Left kidney (tissue), 2 donors: ENCODE results near the gene UBFD1. TPM values are rescaled to one million over a fixed set of nuclear protein-coding genes. Genes with fewer than 3 reads are reported as not detected.
"Not testable (repeated sequence)": the region's sequence is repeated elsewhere in the genome, so short reads cannot be mapped to it uniquely, and the experiment has no call there.

Experiments used
- DNase-seq: peaks from one replicate; pipeline ENCODE4 v3.0.0-alpha.2; 2013
- polyA plus RNA-seq: library from polyadenylated mRNA; unstranded; fragments of 120-200 nt; gene quantifications from one replicate; pipeline ENCODE4 v1.2.1, GENCODE V29; 2013; ENCODE audit not compliant: insufficient read length

UBFD1 gene
- polyA plus RNA-seq, 1 donor, result 82.7 TPM

- no peak for DNase-seq
Observed at GRCh38 chr16:23564575-23565363, 7.2 kb downstream of the UBFD1 start.

DNA sequence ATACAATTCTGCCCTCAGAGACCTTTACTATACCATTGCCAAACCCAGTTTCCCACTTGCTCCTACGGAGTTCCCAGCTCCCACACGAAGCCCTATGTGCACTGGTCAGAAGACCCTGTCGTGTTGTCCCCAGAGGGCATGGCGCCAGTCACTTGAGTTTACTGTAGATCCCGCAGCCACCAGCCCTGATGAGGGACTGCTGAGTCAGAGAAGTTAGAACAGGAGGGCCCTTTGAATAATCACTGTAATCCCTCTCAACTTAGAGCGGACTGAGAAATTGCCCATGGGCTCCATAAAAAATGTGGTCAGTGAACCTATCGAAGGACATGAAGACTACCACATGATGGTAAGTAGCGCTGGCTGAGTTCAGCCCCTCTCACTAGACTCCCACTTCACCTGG, 9.2 kb downstream of the UBFD1 start:
- DNase-seq, result no peak

- no peak for DNase-seq
Observed at GRCh38 chr16:23567602-23568001, 10.1 kb downstream of the UBFD1 start.

- no peak for DNase-seq
Observed at GRCh38 chr16:23570992-23571632, 13.6 kb downstream of the UBFD1 start.

GRCh38 chr16:23571895-23572294, 14.4 kb downstream of the UBFD1 start:
- DNase-seq, result no peak

DNA sequence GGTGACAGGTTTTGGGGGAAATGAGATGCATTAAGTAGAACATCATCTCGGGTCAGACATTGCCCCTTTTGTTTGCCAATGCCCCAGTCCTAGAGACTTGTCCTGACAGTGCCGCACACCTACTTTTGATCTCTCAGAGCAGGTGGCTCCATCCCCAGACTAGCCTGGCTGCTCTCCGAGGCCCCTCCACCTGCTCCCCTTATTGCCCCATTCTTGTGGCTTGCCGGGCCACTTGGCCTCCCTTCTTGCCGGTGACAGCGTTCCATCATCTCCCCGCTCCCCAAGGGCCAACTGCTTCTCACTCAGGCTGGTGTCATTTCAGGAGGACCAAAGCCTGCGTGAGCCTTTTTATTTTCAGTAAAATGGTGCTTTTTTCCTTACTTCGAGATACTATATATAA, 14.9 kb downstream of the UBFD1 start:
- no peak for DNase-seq

DNA sequence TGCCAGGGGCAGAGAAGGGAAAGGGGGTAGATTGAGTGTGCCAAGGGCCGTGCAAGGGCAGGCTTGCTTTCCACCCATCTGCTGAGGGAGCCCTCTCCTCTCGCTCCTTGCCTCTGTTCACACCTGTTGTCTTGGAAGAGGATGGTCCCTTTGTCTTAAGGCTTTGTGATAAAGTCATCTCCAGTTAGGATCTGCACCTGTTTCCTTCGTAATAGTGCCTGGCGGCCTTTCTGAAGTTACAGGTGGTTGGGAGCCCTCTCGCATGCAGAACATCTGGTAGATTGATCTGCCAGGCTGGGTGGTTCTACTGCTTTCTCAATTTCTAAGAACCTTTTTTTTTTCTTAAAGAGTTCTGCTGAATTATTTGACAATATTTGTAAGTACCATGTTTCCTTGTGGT, 16.3 kb downstream of the UBFD1 start:
- no peak for DNase-seq

DNA sequence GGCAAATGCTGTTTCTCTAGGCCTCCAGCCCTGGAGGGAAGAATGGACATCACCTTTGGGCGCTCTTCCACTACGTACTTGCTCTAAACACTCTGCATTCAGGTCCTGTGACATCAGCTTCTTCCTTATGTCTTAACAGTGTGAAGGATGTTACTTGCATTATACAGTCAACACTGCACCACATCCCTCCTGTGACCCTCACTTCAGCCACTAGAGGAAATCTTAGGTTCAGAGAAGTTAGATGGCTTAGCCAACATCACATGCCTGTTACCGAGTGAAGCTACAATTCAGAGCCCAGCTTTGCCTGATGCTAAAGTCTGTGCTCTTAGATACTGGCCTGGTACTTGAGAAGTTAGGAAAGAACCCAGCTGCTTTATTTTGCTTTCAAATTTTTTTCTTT, 18.3 kb downstream of the UBFD1 start:
- DNase-seq, result no peak

GRCh38 chr16:23577493-23577892, 20.0 kb downstream of the UBFD1 start:
- DNase-seq, result no peak

DNA sequence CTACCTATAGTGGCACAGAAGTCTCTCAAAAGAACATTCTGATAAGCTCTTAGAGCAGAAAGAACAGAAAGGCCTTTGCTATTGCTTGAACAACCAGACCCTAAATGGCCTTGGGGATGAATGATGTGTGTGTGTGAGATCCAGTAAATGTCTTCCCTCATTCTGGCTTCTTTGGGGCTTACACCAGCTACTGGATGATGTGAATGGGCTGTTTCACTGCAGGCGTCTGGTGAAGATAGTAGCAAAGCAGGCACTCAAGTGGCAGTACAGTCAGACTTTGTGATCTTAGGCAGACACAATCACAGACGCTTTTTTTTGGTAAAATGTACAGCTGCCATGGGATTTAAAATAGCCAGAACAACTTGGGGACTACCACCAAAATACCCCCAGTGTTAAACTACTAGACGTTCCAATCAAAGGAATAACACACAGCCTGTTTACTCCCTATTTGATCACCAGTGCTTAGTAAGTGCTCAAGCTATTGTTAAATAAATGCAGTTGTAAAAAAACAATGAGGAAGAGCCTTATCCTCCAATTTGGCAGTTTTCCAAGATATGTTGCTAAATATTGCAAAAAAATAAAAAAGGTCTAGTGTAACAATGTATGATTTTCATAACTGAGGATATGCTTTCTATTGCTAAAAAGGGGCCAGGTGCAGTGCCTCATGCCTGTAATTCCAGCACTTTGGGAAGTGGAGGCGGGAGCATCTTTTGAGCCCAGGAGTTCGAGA, 20.7 kb downstream of the UBFD1 start:
- DNase-seq, result peak; percentile 2

DNA sequence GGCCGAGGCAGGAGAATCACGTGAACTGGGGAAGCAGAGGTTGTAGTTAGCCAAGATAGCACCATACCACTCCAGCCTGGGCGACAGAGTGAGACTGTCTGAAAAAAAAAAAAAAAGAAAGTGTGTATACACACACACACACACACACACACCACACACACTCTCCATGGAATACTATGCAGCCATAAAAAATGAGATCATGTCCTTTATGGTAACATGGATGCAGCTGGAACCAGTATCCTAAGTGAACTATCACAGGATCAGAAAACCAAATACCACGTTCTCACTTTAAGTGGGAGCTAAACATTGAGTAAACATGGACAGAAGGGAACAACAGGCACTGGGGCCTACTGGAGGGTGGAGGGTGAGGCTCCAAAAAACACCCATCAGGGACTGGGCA, 21.8 kb downstream of the UBFD1 start:
- no peak for DNase-seq

GRCh38 chr16:23580391-23580790, 22.9 kb downstream of the UBFD1 start:
- no peak for DNase-seq

DNA sequence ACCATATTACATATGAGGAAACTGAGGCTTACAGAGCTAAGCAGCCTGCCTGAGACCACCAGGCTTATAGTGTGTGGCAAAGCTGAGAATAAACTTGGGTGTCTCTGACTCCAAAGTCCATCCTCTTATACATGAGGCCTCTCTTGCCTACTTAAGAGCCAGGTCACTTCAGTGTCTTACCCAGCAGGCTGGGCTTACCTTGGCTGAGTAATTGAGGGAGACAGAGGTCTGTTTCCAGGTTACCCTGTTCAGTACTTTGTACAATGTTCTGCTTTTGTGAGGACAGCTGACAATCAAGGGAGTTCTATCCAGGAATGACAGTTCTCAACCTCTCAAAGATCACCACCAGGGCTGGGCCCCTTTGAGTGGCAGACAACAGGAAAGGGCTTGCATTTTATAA, 24.2 kb downstream of the UBFD1 start:
- DNase-seq, result no peak

GRCh38 chr16:23583271-23583670, 25.7 kb downstream of the UBFD1 start:
- DNase-seq, result not testable (repeated sequence)

DNA sequence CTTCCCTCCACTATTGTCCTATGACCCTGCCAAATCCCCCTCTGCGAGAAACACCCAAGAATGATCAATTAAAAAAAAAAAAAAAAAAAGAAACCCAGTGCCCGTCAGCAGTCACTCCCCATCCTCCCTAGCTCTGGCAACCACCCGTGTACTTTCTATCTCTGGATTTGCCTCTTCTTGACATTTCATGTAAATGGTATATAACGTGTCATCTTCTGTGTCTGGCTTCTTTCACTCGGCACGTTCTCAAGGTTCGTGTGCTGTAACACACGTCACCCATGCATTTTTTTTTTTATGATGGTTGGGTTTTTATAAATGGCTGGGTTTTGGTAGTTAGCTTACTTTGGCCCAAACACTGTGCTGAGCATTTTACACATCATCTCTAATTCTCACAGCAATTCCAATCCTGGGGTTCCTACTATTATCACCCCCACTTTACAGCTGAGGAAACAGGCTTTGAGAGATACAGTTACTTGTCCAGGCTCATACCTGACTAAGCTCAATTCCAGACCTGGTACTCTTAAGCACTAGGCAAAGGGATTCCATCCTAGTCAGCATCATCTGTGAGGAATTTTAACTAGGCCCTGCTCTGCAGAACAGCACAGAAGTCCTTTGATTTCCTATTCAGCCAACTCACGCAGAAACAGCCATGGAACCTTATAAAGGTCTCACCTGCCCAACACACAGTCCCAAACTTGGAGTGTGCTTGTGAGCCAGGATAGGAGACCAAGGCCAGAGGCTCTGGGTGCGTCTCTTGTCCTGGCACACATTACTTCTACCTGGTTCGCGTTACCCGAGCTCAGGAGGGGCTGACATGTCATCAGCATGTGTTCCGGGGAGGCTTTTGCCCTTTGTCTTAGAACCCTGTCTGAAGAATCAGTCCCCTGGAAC, 26.9 kb downstream of the UBFD1 start:
- DNase-seq, result no peak

DNA sequence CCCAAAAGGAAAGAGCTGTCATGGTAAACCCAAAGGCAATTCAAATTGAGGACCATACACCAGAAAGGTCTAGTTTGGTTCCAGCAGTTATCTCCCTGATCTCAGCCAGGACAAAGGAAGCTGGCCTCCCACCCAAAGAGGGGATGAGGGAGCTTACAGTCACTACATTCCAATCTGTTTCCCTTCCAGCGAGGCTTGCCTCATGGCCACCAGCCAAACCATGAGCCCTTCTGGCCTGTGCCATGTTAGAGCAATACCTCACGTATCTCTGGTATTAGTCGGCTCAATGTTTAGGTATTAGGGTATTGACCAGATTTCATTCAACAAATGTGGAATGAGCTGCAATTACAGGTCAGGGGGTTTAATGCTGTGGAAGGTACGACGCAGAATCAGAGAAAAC, 30.2 kb downstream of the UBFD1 start:
- DNase-seq, result no peak

- no peak for DNase-seq
Observed at GRCh38 chr16:23590181-23590580, 32.7 kb downstream of the UBFD1 start.

GRCh38 chr16:23594186-23594585, 36.7 kb downstream of the UBFD1 start:
- DNase-seq, result no peak

- DNase-seq, result peak; percentile 1
Observed at GRCh38 chr16:23595246-23595950, 37.9 kb downstream of the UBFD1 start.

- DNase-seq, result peak; percentile 87
Observed at GRCh38 chr16:23595951-23596720, 38.6 kb downstream of the UBFD1 start, which contains the start of gene NDUFAB1. TSS of gene NDUFAB1 (minus strand) at chr16:23596316. CDS start at chr16:23596290, 26 bp downstream.
